Raji (cell line): ENCODE results near the gene RFNG.

ENCODE experiments used
- POLR2A ChIP-seq: IDR thresholded peaks from 2 replicates; pipeline ENCODE4 v1.6.1; 2011; ENCODE audit warnings: low read depth, low read length, control low read depth; ENCODE audit not compliant: insufficient read depth

Gene RFNG

DNA sequence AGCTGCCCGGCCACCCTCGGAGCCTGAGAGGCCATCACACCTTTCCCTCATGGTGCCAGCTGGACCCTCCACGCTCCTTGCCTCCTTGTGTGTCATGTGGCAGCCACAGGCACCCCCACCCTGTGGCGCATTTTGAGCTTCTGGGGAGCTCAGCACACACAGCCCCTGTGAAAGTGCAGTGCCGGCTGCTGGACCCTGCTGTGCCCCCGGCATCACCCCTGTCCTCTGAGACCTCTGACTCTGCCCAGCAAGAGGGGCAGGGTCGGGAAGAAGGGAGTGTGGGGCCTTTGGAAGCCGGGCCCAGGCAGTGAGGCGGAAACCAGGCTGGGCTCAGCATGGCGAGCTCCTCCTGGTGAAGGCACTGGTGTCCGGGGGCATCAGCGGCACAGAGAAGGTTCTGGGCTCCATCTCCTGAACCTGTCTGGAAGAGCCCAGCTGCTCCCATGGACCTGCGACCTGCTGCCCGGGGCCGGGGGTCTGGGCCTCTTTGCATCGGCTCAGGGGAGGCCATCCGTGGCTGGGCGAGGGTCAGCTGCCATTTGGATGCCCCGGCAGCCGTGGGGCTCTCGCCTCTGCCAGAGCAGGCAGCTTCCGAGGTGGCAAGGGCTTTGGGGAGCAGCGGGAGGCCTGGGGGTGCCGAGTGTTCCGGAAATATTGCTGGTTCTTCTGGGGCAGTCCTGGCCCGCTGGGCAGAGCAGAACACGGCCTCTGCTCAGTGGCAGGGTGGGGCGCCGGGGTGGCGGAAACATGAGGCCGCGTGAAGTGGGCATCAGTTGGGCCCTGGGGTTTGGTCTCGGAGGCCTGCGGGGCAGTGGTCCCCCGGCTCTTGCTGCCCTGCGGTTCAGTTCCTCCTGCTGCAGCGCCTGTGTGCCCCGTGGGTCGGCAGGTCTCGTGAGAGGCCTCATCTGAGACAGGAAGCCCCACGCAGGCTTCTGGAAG lies 46.8 kb downstream of the RFNG start:
- no peak for TF ChIP-seq POLR2A

DNA sequence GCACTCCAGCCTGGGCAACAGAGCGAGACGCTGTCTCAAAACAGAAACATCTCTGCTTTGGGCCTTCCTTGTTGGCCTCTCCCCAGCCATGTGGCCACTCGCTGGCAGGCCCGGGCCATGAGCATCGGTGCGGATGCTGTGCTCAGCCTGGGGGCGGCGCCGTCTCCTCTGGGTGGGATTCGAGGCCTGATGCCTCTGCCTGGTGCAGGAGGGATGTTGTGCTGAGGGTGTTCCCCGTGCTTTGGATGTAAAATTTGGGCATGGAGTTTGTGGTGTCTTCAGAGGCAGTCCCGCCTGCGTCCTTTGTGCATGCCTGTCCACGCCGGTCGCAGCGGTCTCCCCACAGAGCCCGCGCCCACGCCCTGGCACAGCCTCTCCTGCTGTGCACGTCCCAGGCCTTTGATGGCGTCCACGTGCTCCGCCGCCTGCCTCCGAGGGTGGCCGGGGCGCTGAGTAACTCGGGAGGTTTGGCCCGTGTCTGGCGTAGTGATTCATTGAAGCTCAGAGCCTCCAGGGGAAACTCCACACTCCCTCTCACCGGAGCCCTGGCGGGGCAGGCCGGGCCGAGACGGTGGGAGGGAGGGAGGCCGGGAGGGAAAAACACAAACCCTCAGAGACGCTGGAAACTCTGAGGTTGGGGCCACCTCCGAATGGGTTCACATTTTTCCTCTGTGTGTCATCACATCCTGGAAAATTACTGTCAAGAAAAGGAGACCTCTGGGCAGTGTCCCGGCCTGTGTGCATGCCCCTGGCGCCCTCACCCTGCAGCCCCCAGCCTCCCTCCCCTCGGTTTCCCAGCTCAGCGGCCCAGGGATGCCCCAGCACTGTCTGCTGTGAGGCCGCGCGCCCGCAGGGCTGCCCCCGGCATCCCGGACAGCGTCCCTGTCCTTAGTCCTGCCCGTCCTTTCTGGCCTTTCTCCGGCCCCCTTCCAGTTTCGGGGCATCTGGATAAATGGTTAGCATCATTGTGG lies 47.9 kb downstream of the RFNG start:
- TF ChIP-seq POLR2A, result no peak

DNA sequence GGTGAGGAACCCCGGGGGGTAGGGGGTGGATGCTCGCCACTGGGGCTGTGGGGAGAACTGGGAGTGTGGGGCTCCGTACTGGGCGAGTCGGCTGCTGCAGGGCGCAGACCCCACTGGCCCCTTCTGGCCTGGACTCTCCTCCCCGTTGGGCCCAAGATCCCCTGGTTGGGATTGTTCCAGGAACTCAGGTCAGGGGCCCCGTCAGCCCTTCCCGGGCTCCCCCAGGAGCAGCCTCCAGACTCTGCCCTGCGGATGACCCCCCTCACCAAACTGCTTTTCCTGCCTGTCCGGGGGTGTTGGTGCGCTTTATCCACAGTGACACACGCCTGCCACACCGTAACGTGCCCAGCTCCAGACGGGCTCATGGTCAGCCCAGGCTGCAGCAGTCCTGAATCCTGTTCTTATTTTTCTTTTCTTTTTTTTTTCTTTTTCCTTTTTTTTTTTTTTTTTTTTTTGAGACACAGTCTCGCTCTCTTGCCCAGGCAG lies 50.0 kb downstream of the RFNG start:
- no peak for TF ChIP-seq POLR2A

DNA sequence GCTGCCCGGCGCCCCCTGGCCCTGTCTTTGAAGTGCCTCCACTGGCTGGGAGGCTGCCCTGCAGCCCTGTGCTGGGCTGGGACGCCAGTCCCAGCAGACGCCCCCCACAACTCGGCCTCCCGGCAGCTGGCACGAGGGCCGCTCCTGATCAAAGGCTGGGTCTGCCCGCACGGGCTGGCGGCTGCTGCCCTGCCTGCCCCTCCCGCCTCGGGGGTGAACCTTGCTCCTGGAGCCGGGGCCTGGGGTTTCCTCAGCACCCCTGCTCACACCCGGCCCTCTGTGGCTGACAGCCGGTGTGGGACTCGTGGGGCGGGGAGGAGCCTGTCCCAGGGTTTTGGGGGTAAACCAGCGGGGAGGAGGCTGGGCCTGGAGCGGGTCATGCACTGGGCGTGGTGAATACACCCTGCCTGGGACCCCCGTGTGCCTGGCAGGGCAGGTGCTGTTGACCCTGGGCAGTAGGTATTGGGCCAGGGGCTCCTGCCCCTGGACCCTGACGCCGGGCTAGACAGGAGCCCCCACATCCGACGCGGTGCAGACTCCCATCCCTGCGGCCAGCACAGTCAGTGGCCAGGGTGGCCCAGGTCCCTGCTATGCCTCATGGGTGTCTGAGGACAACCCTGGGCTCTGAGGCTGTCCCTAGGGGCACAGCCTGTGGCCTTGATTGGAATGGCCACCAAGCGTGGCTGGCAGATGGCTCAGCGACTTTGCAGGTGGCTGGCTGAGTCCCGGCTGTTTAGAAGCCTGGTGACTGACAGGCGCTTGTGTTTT lies 50.6 kb downstream of the RFNG start:
- TF ChIP-seq POLR2A, result no peak

DNA sequence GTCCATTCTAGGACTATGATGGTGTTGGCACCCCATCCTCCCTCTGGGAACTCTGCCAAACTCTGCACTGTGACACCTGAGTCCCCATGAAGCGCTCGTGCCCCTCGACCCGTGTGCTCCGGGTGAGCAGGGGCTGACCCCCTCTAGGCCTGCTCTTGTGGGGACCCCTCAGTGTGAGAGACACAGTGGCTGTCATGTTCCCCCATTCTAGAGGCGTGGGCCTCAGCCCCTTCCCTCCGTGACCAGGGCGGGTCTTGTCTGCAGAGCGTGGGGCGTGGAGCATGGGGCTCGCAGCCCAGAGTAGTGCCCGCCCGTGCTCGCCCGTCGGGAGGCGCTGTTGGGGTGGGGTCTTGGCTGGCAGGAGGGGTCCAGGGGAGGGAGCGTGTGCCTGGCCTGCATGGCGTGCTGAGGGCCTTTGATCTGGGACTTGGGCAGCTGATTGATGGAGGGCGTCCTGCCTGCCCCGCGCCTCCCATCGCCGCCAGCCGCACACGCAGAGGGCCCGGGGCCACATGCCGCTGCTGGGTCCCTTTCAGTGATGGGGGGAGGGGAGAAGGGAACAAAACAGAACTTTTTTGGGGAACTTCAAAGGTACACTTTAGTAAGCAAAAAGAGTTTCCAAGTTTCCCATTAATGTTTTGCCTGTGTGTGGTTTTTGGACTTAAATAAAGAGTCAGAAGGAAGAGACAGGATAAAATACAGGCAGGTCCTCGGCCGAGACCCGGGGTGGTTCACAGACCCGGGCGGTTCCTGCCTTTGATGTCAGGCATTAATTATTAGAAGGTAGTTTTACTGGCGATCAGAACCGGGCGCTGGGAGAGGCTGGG lies 51.4 kb downstream of the RFNG start:
- TF ChIP-seq POLR2A, result no peak

DNA sequence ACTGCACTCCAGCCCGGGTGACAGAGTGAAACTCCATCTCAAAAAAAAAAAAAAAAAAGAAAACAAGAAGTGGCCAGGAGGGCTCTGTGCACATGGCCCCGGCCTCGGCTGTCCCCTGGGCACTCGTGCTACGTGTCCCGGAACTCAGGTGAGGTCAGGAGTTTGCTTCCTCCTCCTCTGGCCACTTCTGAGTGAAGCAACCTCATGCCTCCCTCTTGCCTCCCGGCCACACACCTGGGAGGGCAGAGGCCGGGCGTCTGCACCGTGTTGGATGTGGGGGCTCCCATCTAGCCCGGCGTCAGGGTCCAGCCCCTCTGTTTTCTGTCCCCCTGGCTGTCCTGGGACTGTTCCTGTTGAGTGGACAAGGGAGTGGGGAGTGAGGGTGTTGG lies 52.0 kb downstream of the RFNG start:
- TF ChIP-seq POLR2A, result no peak

DNA sequence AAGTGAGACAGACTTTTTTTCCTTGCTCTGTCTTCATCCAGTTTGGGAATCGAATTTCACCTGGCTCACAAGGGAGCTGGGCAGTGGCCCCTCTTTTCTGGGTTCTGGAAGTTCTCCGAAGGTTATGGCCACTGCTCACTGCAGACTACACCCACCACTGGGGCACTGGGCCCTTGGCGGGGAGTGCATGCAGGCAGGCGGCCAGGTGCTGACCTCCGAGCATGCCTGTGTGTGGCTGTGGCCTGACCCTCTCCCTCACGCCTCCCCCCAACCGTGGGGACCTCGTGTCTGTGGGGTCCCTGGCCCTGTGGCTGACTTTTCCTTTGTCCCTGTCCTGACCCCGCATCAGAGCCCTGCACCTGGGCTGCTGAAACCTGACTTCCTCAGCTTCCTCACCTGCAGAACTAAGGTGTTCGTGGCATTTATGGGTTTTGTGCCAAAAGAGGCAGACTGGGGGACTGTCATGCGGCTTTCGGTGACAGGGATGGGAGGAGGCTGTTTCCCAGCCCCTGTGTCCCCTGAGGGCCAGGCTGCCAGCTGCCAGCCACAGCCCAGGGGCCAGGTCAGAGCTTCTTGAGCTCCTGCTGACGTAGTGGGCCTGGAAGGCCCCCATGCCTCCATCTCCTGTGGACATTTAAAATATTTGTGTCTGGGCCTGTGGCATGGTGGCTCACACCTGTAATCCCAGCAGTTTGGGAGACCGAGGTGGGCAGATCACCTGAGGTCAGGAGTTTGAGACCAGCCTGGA lies 52.7 kb downstream of the RFNG start:
- no peak for TF ChIP-seq POLR2A

GRCh38 chr17:81998212-81998611 lies 53.4 kb downstream of the RFNG start:
- TF ChIP-seq POLR2A, result no peak
